GM19239 (cell line): ENCODE results near the gene FBXW2.
"Not testable (repeated sequence)": the region's sequence is repeated elsewhere in the genome, so short reads cannot be mapped to it uniquely, and the experiment has no call there.

Experiments
- DNase-seq: peaks from one replicate; pipeline ENCODE4 v3.0.0; 2011; ENCODE audit warnings: low spot score; ENCODE audit not compliant: insufficient read length
- FAIRE-seq: peaks from 2 replicates; lab custom pipeline; 2011; peaks lifted over from hg19 to GRCh38; lab: Jason Lieb, UNC

FBXW2 gene

GRCh38 chr9:120792898-120793765 lies at the start of gene FBXW2:
FBXW2 (minus strand) TSS chr9:120793416; CDS start chr9:120788258, 5,158 bp downstream.
- DNase-seq (peak; percentile 78), FAIRE-seq (peak; percentile 93)

- FAIRE-seq (no peak), DNase-seq (no peak)
Measured at GRCh38 chr9:120841930-120842684, 48.9 kb upstream of the FBXW2 start.

GRCh38 chr9:120839146-120839545 lies 45.9 kb upstream of the FBXW2 start:
- FAIRE-seq: no peak

GRCh38 chr9:120837921-120838320 lies 44.7 kb upstream of the FBXW2 start:
- no peak for DNase-seq
- no peak for FAIRE-seq

More at GRCh38 chr9:120839146-120839545, 45.9 kb upstream of the FBXW2 start:
- no peak for DNase-seq

- FAIRE-seq (no peak), DNase-seq (no peak)
Measured at GRCh38 chr9:120833325-120833724, 40.1 kb upstream of the FBXW2 start.

- no peak for FAIRE-seq
- DNase-seq: no peak
Measured at GRCh38 chr9:120832807-120833206, 39.6 kb upstream of the FBXW2 start.

- no peak for DNase-seq
- FAIRE-seq: no peak
Measured at GRCh38 chr9:120830865-120831264, 37.6 kb upstream of the FBXW2 start.

GRCh38 chr9:120830151-120830550 lies 36.9 kb upstream of the FBXW2 start:
- no peak for FAIRE-seq
- no peak for DNase-seq

- DNase-seq: no peak
- no peak for FAIRE-seq
Measured at GRCh38 chr9:120829650-120830049, 36.4 kb upstream of the FBXW2 start.

GRCh38 chr9:120820095-120820494 lies 26.9 kb upstream of the FBXW2 start:
- DNase-seq (no peak), FAIRE-seq (no peak)

- DNase-seq (no peak), FAIRE-seq (no peak)
Measured at GRCh38 chr9:120818595-120818994, 25.4 kb upstream of the FBXW2 start.

GRCh38 chr9:120815075-120815474 lies 21.9 kb upstream of the FBXW2 start:
- no peak for DNase-seq
- no peak for FAIRE-seq

GRCh38 chr9:120808931-120809330 lies 15.7 kb upstream of the FBXW2 start:
- DNase-seq (no peak), FAIRE-seq (no peak)

GRCh38 chr9:120807607-120808379 lies 14.6 kb upstream of the FBXW2 start:
- FAIRE-seq: no peak
- no peak for DNase-seq

GRCh38 chr9:120804784-120805363 lies 11.7 kb upstream of the FBXW2 start:
- DNase-seq, FAIRE-seq: not testable (repeated sequence)

GRCh38 chr9:120801441-120801840 lies 8.2 kb upstream of the FBXW2 start:
- no peak for DNase-seq
- FAIRE-seq: no peak

- DNase-seq: no peak
- FAIRE-seq: no peak
Measured at GRCh38 chr9:120791161-120791560, 2.1 kb downstream of the FBXW2 start.

- FAIRE-seq (no peak), DNase-seq (no peak)
Measured at GRCh38 chr9:120787933-120788332, 5.3 kb downstream of the FBXW2 start.

- DNase-seq: no peak
- FAIRE-seq: no peak
Measured at GRCh38 chr9:120783602-120784047, 9.6 kb downstream of the FBXW2 start.

GRCh38 chr9:120781236-120781635 lies 12.0 kb downstream of the FBXW2 start:
- no peak for DNase-seq
- no peak for FAIRE-seq
